Upper lobe of left lung (tissue), 6 donors: ENCODE results near the gene PLCH2. TPM values are rescaled to one million over a fixed set of nuclear protein-coding genes. Genes with fewer than 3 reads are reported as not detected.

Experiments
- ATAC-seq, 2 donors: fragments of 200-7000 bp; cut with Tn5 transposase; one replicate each; pipeline ENCODE4 v1.9.1; 2022; ENCODE audit warnings: mild to moderate bottlenecking in 2 of 2, moderate library complexity in 2 of 2; ENCODE audit not compliant: low FRiP score in 2 of 2
- DNase-seq, 2 donors: peaks; one replicate each; pipeline ENCODE4 v3.0.0-alpha.2; 2019 to 2020
- H3K27ac ChIP-seq, 4 donors: fragments of 200-600 bp; sonication (generic); one replicate each; pipeline ENCODE4 v1.5.1; 2016 to 2019
- H3K27me3 ChIP-seq, 4 donors: fragments of 200-600 bp; sonication (generic); one replicate each; pipeline ENCODE4 v1.5.1; 2017 to 2019
- H3K36me3 ChIP-seq, 4 donors: fragments of 200-600 bp; sonication (generic); one replicate each; pipeline ENCODE4 v1.5.1; 2016 to 2019
- H3K4me1 ChIP-seq, 4 donors: fragments of 200-600 bp; sonication (generic); one replicate each; pipeline ENCODE4 v1.5.1; 2018 to 2019
- H3K4me3 ChIP-seq, 4 donors: fragments of 200-600 bp; sonication (generic); one replicate each; pipeline ENCODE4 v1.5.1; 2017 to 2019; ENCODE audit warnings: mild to moderate bottlenecking in 2 of 4, moderate library complexity in 1 of 4
- H3K9me3 ChIP-seq, 4 donors: fragments of 200-600 bp; sonication (generic); one replicate each; pipeline ENCODE4 v1.5.1; 2018 to 2019
- EP300 ChIP-seq, 4 donors: sonication (generic); formaldehyde crosslinking; IDR thresholded peaks; one replicate each; pipeline ENCODE4 v1.5.1; 2017; ENCODE audit warnings: antibody characterized with exemption in 4 of 4, control low read depth in 2 of 4
- POLR2A ChIP-seq, 4 donors: fragments of 450-650 bp; IDR thresholded peaks; one replicate each; pipeline ENCODE4 v1.5.1; 2016 to 2017; ENCODE audit warnings: antibody characterized with exemption in 4 of 4, mild to moderate bottlenecking in 2 of 4
- POLR2AphosphoS5 ChIP-seq, 2 donors: sonication (generic); formaldehyde crosslinking; IDR thresholded peaks; one replicate each; pipeline ENCODE4 v1.5.1; 2017; ENCODE audit warnings: antibody characterized with exemption in 2 of 2
- WGBS, 2 donors: methylation state at CpG; one replicate each; pipeline ENCODE4 v1.1.5; 2017 to 2018; 5-methylcytosine and 5-hydroxymethylcytosine counted together
- total RNA-seq, 6 donors: library from RNA; depleted of rRNA in 4 of 6; stranded (reverse); fragments of >200 nt in 4 of 6; gene quantifications; one replicate each; pipeline versions ENCODE4 v1.1.0 to v1.2.1, GENCODE V29; 2016 to 2021
- TF ChIP-seq, protein P1 (sequence below), 6 experiments: fragments of 450-650 bp in 4 of 6; fragments of 200-600 bp in 2 of 6; sonication (generic) in 2 of 6; IDR thresholded peaks; one replicate each; pipeline ENCODE4 v1.5.1; 2016 to 2019; ENCODE audit warnings: antibody characterized with exemption in 6 of 6
- donor health status: DM: no; HTN: no; CAD: no; lungs with moderate emphysema.
- donor health status: DM: no; HTN: yes; CAD: no; lungs with severe emphysema.

The PLCH2 gene
- total RNA-seq, 6 donors from 2014 or later = 1.5 to 7.3 (median 3.4) TPM

DNA sequence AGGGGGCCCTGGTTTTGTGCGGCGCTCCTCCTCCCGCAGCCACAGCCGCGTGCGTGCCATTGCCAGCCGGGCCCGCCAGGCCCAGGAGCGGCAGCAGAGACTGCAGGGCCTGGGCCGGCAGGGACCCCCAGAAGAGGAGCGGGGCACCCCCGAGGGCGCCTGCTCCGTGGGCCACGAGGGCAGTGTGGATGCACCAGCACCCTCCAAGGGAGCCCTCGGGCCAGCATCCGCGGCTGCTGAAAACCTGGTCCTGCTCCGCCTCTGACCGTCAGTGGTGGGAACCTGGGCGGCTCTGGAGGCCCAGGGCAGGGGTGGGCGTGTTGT lies 28.8 kb downstream of the PLCH2 start:
- no peak for TF ChIP-seq POLR2AphosphoS5 (IDR thresholded peaks at IDR 0.05)
- TF ChIP-seq EP300 (IDR thresholded peaks at IDR 0.05) = no peak
- TF ChIP-seq, protein P1, sequence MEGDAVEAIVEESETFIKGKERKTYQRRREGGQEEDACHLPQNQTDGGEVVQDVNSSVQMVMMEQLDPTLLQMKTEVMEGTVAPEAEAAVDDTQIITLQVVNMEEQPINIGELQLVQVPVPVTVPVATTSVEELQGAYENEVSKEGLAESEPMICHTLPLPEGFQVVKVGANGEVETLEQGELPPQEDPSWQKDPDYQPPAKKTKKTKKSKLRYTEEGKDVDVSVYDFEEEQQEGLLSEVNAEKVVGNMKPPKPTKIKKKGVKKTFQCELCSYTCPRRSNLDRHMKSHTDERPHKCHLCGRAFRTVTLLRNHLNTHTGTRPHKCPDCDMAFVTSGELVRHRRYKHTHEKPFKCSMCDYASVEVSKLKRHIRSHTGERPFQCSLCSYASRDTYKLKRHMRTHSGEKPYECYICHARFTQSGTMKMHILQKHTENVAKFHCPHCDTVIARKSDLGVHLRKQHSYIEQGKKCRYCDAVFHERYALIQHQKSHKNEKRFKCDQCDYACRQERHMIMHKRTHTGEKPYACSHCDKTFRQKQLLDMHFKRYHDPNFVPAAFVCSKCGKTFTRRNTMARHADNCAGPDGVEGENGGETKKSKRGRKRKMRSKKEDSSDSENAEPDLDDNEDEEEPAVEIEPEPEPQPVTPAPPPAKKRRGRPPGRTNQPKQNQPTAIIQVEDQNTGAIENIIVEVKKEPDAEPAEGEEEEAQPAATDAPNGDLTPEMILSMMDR (IDR thresholded peaks at IDR 0.05) = no peak
- no peak for TF ChIP-seq POLR2A (IDR thresholded peaks at IDR 0.05)
- H3K4me1 ChIP-seq = peaks cover 1 to 34% (median 5%) of the 10 kb centered on the region in 4 donors
- peaks cover 0 to 7% (median 0%) of the 10 kb centered on the region in 4 donors for H3K27me3 ChIP-seq
- WGBS, 2 donors = 9 to 58% methylated on average over 4 to 6 of the region's 22 CpGs
- ATAC-seq = no peak
- H3K4me3 ChIP-seq = no peak overlapping the region
- H3K36me3 ChIP-seq = peaks cover 12 to 28% (median 25%) of the 10 kb centered on the region in 4 donors
- DNase-seq = peak in 1 of 2 donors; percentile 81
- no peaks in the 10 kb centered on the region for H3K9me3 ChIP-seq
- H3K27ac ChIP-seq = no peak overlapping the region

DNA sequence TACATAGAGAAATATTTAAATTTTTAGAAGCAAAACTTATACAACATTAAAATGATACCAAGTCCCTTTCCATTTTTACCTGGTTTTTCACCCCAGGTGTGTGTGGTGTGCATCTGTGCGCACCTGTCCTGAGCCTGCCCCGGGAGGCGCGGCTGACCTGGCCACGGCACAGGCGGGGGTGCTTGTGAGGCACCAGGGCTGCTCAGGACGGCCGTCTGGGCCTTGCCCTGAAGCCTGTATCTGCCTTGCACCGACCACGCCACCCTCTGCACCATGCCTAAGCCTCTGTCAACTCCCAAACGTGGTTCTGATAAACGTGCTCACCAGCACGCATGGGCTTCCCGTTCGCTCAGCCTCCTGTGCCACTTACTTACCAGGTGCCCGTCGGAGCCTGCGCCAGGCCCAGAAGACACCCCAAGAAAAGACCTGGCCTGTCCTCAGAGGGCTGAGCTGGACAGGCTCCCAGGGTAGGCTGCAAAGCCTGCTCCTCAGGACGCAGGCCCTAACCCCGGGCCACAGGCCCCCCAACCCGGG lies 29.4 kb downstream of the PLCH2 start:
- TF ChIP-seq EP300 (IDR thresholded peaks at IDR 0.05) = no peak
- TF ChIP-seq, protein P1 (IDR thresholded peaks at IDR 0.05) = no peak
- TF ChIP-seq POLR2A (IDR thresholded peaks at IDR 0.05) = no peak
- no peak for TF ChIP-seq POLR2AphosphoS5 (IDR thresholded peaks at IDR 0.05)
- ATAC-seq (no peak), DNase-seq (peak in 1 of 2 donors; percentile 79)
- H3K27ac ChIP-seq = no peak overlapping the region
- peaks cover 0 to 28% (median 2%) of the 10 kb centered on the region in 4 donors for H3K4me1 ChIP-seq
- 60 to 65% methylated on average over 9 to 21 of the region's 21 CpGs for WGBS, 2 donors
- no peaks in the 10 kb centered on the region for H3K9me3 ChIP-seq
- H3K27me3 ChIP-seq = peaks cover 0 to 7% (median 0%) of the 10 kb centered on the region in 4 donors
- H3K4me3 ChIP-seq = no peak overlapping the region
- H3K36me3 ChIP-seq = peaks cover 12 to 34% (median 32%) of the 10 kb centered on the region in 4 donors

DNA sequence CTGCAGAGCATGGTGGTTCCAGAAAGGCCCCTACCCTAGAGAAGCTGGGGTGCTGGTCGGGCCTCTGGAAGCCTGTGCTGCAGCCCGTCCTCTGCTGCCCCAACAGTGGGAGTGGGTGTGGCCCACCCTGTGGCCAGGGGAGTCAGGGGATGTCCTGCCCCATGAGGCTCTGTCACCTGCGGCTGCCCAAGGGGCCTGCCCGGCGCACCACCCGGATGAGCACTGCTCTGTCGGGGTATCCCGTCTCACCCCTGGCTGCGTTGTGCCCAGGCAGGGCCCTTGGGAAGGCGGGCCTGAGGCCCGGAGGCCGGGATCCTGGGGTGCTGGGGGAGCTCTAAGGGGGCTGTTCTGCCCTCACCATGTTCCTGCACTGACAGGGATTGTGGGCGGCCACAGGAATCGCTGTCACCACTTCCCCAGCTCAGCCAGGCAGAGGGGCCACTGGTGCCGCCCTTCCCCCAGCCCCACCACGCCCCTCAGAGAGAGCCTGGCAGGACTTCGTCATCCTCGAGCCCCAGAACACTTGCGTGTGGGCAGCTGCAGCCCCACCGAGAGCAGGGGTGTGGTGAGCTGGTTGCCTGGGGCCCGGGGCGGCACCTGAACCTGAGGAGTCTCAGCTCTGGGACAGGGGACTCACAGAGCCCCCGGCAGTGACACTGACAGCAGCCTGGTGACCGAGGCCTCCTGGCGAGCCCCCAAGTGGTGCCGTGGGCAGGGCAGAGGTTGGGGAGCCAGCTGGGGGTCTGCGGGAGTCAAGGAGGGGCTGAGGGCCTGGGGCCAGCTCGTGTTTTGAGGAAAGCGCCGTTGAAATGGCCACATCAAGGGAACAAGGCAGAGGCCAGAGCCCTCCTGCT lies 30.1 kb downstream of the PLCH2 start:
- TF ChIP-seq POLR2A (IDR thresholded peaks at IDR 0.05) = no peak
- TF ChIP-seq, protein P1 (IDR thresholded peaks at IDR 0.05) = no peak
- TF ChIP-seq EP300 (IDR thresholded peaks at IDR 0.05) = no peak
- TF ChIP-seq POLR2AphosphoS5 (IDR thresholded peaks at IDR 0.05) = no peak
- DNase-seq (peak in 1 of 2 donors; percentile 84), ATAC-seq (no peak)
- Histone ChIP-seq H3K9me3 (no peaks in the 10 kb centered on the region), H3K27ac (no peak overlapping the region), H3K36me3 (peaks cover 12 to 41% (median 39%) of the 10 kb centered on the region in 4 donors), H3K27me3 (peaks cover 0 to 7% (median 0%) of the 10 kb centered on the region in 4 donors), H3K4me3 (no peak overlapping the region), H3K4me1 (peaks cover 0 to 28% (median 2%) of the 10 kb centered on the region in 4 donors)
- WGBS, 2 donors = 73% methylated on average over 29 of the region's 30 CpGs; no CpG with 5 or more reads in 1 of the 2 donors

DNA sequence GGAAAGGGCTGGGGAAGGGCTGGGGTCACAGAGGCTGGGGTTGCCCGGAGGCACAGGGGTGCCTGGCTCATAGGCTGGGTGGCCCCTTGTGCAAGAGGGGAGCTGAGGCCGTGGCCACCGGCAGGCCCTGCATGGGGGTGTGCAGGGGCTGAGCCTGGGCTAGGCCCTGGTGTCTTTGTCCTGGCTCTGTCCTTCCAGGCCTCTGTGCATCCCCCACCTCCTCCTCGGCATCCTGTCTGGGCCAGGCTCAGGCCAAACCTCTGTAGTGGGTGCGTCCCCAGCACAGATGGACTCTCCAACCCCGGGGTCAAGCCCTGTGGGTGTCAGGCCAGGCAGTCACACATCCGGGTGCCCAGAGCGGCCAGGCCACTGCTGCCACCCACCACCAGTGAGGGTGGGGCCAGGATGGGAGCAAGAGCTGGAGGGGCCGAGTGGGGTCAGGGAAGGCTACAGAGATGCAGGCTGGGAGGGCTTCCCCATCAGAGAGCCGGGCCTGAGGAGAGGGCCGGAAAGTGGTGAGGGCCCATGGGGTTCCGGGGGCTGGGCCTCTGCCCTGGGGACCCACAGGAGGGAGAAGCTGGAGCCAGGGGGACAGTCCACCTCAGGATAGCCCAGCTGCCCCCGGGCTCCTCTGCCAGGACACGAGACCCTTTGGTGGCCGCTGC lies 30.9 kb downstream of the PLCH2 start:
- no peak overlapping the region for H3K4me3 ChIP-seq
- WGBS, 2 donors = 60% methylated on average over 15 of the region's 15 CpGs; no CpG with 5 or more reads in 1 of the 2 donors
- ATAC-seq = no peak
- H3K9me3 ChIP-seq = no peaks in the 10 kb centered on the region
- H3K36me3 ChIP-seq = peaks cover 18 to 49% (median 47%) of the 10 kb centered on the region in 4 donors
- peaks cover 0 to 28% (median 2%) of the 10 kb centered on the region in 4 donors for H3K4me1 ChIP-seq
- TF ChIP-seq, protein P1 (IDR thresholded peaks at IDR 0.05) = no peak
- TF ChIP-seq POLR2AphosphoS5 (IDR thresholded peaks at IDR 0.05) (no peak), POLR2A (IDR thresholded peaks at IDR 0.05) (no peak), EP300 (IDR thresholded peaks at IDR 0.05) (no peak)
- H3K27me3 ChIP-seq = peaks cover 0 to 7% (median 0%) of the 10 kb centered on the region in 4 donors
- no peak overlapping the region for H3K27ac ChIP-seq
- DNase-seq = peak in 1 of 2 donors; percentile 72
